LoVo (cell line): ENCODE results near the gene LRIG2.
A peak's percentile ranks its signal among the peaks of the same experiment; 100 is the strongest.
"Not testable (repeated sequence)": the region's sequence is repeated elsewhere in the genome, so short reads cannot be mapped to it uniquely, and the experiment has no call there.

Experiments used
- DNase-seq: peaks from one replicate; pipeline ENCODE4 v3.0.0-alpha.2; 2016; ENCODE audit warnings: low spot score

LRIG2 gene

DNA sequence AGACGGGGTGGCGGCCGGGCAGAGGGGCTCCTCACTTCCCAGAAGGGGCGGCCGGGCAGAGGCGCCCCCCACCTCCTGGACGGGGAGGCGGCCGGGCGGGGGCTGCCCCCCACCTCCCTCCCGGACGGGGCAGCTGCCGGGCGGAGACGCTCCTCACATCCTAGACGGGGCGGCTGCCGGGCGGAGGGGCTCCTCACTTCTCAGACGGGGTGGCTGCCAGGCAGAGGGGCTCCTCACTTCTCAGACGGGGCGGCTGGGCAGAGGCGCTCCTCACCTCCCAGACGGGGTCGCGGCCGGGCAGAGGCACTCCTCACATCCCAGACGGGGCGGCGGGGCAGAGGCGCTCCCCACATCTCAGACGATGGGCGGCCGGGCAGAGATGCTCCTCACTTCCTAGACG lies 9.5 kb upstream of the LRIG2 start:
- DNase-seq, result not testable (repeated sequence)

DNA sequence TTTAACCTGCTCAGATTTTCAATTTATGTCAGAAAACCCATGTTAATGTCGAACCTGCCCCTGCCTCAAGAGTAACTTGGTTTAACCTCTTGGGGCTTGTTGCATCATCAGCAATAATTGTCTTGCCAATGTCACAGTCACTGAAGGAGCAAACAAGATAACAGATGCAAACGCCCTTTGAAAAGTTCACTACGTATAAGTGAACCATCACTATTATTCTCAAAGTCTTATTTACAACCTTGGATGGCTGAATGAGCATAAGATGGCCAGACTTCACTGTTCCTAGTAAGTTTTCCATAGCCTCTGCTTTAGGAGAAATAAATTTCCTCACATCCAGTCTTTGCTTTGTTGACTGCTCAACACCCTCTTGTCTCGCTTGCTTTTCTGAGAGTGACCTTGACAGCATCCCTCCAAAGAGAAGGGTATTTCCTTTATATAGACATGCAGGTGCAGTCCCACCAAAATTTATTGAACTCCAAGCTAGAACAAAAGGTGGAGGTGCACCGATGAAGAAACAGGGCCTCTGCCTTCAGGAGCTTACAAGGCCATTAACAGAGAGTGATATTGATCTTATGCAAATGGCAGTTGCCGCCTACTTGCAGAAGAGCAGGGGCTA lies 749 bp upstream of the LRIG2 start:
- DNase-seq, result peak; percentile 7

DNA sequence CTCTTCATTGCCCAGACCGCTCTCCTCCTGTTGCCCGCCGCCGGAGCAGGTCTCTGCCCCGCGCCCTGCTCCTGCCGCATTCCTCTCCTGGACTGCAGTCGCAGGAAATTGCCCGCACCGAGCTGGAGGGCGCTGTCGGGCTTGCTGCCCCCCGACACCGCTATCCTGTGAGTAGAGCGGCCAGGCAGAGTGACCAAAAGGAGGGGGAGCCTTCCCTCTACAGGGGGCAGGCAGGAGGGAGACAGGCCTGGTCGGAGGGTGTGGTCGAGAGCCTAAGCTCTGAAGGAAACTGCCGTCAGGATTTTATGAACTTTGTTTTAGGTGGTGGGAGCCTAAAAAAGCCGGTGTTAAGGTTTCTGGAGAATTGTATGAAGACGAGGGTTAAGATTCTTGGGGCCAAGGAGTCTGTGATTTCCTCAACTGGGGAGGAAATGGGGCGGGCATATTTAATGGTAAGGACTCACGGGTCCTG lies 517 bp downstream of the LRIG2 start:
- DNase-seq, result peak; percentile 41

DNA sequence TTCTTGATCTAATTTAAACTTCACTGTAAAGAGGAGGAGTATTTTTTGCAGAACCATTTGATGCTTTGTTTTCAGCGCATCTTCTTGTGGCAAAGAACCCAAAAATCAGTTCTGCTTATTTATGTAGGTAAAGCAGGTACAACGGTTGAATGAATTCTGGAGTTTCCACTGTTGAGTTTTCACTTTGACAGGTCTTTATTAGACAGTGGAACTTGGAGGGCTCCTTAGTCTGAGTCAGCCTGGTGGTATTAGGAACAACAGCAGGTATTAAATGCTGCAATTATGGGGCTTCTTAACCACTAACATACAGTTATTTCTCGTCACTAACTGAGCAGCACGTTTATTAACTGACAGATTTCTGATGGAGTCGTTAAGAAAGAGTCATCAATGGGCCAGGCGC lies 1.2 kb downstream of the LRIG2 start:
- DNase-seq, result no peak

DNA sequence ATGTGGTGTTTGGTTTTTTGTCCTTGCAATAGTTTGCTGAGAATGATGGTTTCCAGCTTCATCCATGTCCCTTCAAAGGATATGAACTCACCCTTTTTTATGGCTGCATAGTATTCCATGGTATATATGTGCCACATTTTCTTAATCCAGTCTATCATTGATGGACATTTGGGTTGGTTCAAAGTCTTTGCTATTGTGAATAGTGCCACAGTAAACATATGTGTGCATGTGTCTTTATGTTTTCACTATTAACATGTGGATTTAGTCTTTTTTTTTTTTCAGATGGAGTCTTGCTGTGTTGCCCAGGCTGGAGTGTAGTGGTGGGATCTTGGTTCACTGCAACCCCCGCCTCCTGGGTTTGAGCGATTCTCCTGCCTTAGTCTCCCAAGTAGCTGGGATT lies 5.0 kb downstream of the LRIG2 start:
- not testable (repeated sequence) for DNase-seq

DNA sequence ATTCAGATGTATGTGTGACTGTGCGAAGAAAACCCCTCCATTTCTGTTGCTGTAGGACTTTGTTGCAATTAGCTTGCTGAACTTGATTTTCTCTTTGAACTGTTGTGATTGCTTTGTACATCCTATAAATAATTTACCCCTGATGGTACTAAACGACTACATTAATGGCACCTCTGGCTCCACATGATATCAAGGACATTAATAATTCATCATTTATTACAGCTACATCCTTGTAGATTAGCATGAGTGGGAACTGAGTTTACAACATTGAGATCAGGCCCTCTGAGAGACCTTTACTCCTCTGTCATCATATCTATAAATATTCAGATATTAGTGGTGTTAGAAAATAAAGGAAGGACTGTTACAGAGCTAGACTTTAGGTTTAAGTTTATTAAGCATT lies 13.5 kb downstream of the LRIG2 start:
- DNase-seq, result no peak

DNA sequence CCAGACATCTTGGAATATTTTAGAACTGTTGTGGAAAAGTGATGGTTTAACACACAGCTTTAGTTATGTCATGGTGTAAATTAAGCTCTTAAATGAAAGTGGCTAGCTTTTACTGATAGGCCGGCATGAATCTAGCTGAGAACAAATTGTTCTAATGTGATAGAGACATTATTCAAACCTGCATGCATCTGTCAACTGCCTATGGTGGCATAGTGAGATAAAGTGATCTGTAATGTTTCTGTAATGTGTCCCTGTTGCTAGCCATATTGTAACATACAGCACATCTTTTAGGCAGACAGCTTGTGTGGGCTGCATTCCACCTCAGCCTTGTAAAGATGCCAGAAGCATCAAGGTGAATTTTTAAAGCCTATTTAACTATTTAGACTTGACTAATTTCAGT lies 16.0 kb downstream of the LRIG2 start:
- DNase-seq, result no peak

DNA sequence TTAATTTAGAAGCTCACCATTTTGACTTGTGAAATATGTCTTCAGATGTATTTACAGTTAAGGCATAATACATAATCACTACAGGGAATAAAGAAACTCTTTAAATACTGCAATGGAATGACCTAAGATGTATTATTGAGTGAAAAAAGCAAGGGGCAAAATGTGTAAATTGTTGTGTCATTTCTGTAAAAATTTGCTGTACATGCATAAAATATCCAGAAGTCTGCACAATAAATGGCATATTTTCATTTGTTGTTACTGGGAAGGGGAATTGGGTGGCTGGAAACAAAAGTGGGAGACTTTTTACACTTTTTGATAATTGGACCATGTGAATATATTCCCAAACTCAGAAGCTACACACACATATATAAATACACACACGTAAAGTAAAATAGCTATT lies 17.1 kb downstream of the LRIG2 start:
- no peak for DNase-seq

DNA sequence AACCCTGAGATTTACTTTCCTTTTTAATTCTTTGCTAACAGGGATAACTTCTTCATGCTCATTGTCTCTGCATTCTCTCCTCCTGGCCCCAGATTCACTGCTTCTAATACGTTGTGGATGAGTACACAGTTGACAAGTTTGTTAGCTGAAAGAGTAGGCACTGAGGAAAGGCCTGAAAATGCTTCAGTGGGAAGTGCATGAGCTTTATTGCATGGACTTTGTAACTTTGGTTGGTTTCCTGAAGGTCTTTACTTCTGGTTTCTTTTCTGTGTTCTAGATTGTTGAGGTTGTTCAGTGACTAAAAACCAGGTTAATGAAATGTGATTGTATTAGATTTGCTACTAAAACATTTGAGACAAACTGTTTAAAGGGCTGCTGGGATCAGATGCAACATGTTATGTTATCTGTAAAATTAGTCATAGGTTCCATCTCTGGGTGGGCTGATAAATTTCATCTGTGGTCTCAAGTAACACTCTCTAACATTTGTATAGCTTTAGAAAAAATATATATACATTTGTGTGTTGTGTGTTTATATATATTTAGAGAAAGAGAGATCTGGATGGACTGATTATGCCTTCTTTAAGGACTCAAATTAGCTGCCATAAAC lies 19.1 kb downstream of the LRIG2 start:
- no peak for DNase-seq

DNA sequence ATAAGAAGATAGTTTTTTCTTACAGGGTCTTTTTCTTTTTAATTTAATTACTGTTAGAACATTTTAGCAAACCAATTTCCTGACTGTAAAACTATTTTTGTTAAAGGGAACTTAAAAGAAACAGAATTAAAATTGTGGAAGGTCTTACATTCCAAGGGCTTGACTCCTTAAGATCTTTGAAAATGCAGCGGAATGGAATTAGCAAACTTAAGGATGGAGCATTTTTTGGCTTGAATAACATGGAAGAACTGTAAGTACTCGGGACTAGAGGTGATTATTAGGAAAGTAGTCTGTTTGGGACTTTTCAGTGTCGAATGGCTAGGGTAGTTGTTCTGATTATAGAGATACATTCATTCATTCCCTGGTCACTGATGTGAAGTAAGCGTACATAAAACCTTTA lies 21.5 kb downstream of the LRIG2 start:
- DNase-seq, result no peak

DNA sequence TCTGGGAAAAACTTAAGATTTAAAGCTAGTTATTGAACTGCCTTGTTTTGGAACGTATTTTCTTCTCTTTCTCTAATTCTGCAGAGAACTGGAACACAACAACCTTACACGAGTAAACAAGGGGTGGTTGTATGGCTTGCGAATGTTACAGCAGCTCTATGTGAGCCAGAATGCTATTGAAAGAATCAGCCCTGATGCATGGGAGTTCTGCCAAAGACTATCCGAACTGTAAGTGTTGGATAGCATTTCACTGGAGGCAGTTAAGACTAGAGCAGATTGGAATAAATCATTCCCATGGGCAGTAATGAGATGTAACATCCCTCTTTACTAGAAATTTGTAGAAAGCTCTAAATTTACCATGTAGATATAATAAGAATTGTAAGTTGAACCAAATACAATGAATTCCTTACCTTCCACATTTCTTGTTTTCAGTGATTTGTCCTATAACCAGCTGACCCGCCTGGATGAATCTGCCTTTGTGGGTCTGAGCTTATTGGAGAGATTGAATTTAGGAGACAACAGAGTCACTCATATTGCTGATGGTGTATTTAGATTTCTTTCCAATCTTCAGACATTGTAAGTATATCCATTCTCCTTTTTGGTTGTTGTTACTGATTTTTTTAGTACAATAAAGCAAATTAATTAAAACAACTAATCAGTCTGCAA lies 22.9 kb downstream of the LRIG2 start:
- no peak for DNase-seq

DNA sequence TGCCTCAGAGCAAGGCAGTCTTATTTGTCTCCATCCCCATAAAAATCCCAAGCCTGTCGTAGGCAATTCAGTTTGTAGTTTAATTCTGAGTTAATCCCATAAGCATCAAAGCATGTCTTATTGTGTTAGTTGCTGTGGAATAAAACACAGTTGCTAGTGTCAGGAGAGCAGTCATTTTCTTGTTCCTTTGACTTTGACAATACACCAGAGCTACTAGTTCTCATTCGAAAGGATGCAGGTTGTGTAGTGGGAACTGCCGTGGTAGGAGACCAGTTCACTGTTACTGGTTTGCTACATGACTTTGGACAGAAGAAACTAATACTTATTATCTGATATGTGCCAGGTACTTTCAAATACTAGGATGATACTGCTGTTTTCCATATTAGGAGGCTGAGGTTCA lies 23.5 kb downstream of the LRIG2 start:
- DNase-seq, result no peak

DNA sequence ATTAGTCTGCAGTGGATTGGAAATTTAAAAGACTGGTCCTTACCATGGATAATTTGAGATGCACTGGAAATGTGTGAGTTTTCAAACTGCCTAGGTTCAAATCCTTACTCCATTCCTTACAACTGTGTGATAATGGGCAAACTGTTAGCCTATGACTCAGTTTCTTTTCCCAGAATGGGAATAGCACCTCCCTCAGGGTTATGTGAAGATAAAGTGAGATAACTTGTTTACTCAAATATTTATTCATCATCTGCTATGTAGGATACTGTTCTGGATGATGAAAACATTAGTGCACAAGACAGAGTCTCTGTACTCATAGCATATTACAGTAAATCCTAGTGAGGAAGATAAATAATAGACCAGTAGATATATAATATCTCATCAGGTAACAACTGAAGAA lies 28.6 kb downstream of the LRIG2 start:
- no peak for DNase-seq

DNA sequence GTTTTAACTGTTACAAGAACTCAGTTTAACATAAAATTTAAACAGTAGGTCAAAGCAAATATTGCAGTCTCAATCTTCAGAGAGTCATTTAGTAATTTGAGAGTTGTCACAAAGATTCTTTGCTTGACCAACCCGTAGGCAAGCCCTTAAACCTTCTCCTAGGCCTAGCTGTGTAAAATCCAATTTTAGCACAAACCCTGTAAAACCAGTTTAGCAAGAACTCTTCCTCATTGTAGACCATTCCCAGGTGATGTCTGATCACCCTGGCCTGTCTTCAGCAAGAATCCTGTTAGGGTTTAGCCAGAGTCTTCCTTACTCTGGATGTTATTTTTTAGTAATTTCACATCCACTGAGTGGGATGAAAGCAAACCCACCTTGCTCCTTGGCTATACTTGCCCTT lies 30.1 kb downstream of the LRIG2 start:
- DNase-seq, result no peak

DNA sequence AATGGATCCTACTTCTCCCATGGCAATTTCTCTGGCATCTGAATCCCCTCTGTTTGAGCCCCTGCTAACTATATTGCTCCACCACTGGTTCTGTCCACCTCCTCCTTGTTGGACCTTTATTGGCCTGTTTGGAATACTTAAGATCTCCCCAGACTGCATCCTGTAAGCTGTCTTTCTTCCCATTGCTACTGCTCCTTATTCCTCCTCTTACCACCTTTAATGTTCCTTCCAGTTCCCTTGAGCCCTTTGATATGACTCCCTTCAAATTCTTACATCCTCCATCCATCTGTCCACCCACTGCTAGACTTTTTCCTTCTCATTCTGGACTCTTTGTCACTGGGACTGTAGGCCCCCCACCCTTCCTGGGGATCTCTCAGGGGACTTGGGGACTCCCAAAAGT lies 31.0 kb downstream of the LRIG2 start:
- DNase-seq, result no peak

DNA sequence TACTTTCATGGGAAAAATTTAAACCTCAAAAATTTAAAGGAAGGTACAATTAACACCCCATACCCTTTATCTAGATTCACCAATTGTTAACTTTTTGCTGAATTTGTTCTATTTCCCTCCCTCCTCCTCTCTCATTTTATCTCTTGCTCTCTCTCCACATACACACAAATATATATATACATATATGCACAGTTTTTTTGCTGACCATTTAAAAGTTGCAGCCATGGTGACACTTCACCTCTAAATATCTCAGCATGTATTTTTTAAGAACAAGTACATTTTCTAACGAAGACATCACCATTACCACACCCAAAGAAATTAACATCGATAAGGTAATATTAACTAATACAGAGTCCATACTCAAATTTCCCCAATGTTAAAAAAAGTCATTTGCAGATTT lies 33.9 kb downstream of the LRIG2 start:
- DNase-seq, result no peak

DNA sequence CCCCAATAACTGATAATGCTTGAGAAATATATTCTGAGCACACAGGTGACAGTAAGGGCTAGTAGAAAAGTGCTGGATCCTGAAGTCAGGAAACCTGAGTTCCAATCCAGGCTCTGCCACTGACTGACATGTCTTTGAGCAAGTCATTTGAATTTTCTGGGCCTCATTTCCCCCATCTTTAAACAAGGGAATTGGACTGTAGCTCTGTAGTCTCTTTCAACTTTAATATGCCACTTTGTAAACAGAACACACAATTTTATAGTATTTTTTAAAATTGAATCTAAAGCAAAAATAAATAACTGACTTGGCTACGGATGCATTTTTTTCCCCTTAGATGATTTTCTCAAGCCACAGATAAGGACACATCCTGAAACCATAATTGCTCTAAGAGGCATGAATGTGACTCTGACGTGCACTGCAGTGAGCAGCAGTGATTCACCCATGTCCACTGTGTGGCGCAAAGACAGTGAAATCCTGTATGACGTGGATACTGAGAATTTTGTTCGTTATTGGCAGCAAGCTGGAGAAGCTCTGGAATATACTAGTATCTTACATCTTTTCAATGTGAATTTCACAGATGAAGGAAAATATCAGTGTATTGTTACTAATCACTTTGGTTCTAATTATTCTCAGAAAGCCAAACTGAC lies 37.0 kb downstream of the LRIG2 start:
- no peak for DNase-seq

DNA sequence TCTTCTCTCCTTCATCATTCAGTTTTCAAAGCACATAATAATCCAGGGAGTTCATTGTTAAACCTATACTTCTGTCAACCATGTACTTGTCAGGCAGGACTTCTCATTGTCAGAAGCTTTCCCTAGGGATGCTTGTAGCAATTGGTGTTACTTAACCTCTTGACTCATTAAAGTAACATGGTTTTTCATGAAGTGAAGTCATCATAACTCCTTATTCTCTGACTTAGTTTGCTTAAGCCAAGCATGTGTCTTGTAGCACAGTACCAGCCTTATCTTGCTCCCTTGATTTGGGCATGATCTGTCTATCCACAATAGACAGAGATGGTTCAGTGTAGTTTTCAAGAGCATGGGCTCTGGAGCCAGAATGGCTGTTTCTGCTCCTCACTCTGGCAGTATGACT lies 45.3 kb downstream of the LRIG2 start:
- DNase-seq, result no peak

DNA sequence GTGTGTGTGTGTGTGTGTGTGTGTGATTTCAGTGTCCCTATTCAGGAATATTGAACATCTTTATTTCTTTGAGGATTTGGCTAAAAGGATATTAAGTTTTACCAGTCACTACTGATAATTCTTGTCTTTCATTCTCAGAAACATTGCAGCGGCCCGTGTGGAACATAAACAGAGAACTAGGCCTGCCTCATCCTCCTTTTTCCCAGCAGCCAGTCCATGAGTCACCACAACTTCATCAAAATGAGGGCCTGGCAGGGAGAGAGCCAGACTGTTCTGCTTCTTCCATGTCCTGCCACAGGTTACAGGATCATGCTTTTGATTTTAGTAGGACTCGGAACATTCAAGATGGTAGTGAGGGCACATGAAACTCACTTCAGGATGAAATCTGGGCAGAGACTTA lies 50.7 kb downstream of the LRIG2 start:
- DNase-seq, result no peak

DNA sequence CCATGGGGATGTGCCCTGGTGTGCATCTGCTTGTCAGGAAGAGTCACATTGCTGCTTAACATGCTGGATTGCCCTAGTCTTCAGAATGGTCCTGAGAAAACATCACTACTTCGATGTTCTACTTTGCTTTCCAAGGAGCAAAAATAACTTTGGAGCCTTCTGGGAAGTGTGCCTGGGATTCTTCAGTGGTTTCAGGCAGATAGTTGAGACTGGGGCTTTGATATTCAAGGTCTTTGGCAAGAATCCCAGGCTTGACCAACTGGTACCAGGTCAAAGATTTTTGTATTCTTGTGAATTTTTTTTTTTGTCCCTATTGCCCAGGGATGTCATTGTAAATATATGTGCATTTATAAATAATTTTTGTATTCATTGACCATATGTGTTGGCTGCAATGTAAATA lies 51.4 kb downstream of the LRIG2 start:
- DNase-seq, result no peak

DNA sequence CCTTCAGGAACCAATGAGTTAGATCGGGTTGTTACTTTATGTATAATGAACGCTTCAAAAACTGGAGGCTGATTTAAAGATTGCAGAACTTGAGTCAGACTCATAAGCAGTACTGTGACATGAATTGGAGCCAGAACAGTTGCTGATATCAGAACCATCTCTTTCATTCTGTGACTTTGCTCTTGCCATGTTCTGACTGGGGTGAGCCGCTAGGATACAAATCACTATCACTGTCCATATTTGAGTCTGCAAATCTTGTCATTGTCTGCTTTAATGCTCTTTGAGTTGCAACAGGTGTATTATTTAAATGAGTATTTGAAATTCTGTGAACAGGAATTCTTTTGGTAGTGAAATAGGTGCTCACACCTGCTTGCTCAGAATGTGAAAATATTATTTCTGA lies 52.5 kb downstream of the LRIG2 start:
- no peak for DNase-seq

DNA sequence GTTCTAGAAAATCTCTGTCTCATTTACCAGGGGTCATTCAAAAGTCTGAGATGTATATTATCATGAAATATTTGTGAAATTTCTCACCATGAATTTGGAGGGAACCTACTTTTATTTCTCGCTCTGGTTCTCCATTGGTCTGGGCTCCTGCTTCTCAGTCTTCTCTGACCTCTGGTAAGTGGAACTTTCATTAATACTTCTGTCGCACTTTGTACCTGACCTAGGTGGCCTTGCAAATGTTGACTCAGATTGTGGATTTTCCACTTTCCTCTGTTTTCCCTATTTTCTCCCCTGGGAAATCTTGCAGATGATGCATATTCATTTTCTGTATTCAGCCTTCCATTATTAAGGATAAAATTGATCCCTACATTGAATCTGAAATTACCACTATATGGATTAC lies 53.2 kb downstream of the LRIG2 start:
- DNase-seq, result no peak

DNA sequence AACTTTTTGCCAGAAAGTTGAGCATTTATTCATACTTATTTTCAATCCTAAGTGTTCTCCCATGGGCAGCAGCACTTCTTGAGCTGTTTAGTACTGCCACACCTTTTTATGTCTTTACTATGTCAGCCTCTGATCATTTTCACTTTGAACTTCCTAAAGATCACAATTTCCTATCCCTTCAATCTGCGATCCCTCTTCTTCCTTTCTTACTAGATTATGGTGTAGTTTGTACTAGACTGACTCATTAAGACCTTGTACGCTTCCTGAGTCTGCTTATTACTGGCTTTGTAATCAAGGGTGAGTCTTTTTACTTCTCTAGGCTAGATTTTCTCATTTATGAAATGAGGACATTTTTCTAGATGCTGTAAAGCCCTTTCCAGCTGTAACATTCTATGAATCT lies 55.1 kb downstream of the LRIG2 start:
- DNase-seq, result no peak
